Bone marrow (tissue), 2 donors: ENCODE measurements around the gene VPS11.
"Not testable (repeated sequence)": the region's sequence is repeated elsewhere in the genome, so short reads cannot be mapped to it uniquely, and the experiment has no call there.

Source experiments
- DNase-seq, 2 donors: peaks; one replicate each; lab custom pipeline; 2025; lab: John Stamatoyannopoulos, UW

Gene VPS11

DNA sequence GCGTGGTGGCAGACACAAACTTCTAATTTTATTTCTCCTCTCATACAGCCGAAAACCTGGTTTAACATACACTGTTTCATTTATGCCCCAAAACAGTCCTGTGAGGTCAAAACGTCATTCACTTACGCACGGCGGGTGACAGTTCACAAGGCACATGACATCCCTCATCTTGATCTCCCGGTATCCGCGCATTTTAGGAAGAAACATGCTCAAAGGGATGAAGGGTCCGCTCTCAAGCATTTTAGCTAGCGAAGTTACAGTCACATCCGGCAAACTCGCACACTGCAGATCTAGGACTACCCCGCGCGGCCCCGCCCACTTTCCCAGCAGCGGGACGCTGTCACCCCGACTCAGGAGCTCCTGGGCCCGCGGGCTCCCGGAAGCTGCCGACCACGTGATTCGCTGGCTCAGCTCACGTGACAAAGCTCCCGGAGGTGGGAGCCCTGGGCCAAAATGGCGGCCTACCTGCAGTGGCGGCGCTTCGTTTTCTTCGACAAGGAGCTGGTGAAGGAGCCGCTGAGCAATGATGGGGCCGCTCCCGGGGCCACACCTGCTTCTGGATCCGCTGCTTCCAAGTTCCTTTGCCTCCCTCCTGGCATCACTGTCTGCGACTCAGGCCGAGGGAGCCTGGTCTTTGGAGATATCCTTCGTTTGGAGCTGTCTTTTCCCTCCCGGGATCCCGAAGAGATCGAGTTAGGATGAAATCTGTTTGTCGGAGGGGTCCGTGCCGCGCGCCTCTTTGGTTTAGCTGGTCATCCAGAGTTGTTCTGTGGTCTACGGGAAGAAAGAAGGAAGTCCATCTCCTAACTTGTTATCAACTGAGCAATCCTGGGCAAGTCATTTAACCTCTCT lies at the start of gene VPS11:
Gene VPS11 (plus strand): TSS at position 448 of the 852 bp plus-strand sequence. CDS start 6 bp downstream, at position 454.
- DNase-seq, result peak; percentile 87 to 98

DNA sequence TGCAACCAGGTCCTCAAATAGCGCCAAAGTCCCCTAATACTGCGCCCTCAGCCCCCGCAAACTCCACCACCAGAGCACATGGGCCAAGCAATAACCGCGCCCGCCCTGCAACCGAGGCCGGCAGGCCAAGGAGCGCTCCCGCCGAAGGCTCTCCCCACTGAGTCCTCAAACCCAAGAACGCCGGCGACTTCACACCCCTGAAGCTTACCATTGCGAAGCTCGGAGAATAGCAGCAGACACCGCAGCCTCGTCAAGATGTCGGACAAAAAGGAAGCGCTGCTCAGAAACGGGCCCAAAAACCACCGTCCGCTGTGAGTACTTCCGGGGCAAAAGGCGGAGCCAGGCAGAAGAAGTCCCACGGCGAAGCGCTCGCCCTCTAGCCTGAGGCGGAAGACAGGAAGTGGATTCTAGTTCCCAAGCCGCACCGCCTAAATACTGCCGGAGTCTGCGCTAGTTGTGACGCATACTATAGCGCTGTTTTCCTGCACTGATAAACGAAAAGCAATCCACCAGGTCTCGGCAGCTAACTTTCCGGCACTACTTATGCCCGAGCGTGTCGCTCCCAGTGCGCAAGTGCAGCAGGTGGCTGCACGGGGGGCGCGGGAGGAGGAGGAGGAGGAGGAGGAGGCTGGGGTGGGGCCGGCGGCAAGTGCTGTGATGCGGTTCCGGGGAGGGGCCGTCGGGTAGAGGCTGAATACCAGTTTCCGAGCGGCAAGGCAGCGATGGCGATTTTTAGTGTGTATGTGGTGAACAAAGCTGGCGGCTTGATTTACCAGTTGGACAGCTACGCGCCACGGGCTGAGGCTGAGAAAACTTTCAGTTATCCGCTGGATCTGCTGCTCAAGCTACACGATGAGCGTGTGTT lies 49.3 kb upstream of the VPS11 start, which contains the start of the genes RPS25 and TRAPPC4:
Gene RPS25 (minus strand): TSS at position 270 of the 865 bp plus-strand sequence. CDS start 59 bp downstream, at position 211.
Gene TRAPPC4 (plus strand): TSS at position 693 of the 865 bp plus-strand sequence. CDS start 30 bp downstream, at position 723.
- peak; percentile 92 to 97 for DNase-seq

- no peak for DNase-seq
Observed at GRCh38 chr11:119019996-119020395, 47.6 kb upstream of the VPS11 start.

GRCh38 chr11:119021631-119022030 lies 46.0 kb upstream of the VPS11 start:
- no peak for DNase-seq

DNA sequence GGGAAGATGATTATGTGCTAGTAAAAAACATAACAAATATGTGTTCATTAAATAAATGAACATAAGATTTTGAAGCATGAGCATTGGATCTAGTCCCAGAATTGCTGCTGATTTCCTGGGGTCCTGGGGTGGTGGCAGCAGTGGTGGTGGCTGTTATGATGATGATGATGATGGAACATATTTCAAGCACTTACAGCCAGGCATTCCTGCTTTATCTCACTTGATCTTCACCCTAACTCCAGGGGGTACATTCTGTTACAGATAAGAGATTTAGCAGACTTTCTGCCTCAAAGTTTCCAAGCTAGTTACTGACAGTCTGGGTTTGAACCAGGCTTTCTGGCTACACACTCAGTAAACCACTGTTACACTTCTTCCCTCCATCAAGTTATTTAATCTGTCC lies 43.9 kb upstream of the VPS11 start:
- no peak for DNase-seq

DNA sequence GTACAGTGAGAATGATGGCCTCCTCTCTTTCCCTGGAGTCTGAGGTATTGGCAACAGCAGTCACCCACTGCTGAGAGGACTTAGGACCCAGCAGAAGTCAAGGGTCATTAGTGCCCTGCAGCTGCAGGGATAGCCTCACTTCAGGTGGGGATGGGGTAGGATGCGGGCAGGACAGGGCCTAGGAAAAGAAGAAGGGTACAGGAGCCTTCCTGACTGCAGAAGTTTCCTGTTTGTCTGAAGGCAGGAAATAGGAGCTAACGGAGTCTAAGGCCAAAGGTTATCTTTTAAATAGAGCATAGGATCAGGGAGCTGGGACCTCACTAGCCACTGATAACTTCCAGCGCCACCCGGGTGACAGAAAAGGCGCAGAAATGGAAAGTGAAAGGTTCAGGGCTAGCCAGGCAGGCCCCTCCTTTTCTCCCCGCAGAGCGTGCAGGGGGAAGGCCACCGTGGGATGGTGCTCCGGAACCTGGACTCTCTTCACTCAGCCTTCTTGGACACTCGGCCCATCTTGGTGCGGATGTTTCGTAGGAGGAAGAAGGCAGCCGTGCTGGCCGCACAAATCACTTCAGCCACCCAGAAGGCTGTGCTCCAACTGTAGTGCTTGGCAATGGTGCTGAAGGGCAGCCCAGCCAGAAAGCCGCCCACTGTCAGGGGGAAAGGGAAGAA lies 43.1 kb upstream of the VPS11 start:
- DNase-seq, result no peak

DNA sequence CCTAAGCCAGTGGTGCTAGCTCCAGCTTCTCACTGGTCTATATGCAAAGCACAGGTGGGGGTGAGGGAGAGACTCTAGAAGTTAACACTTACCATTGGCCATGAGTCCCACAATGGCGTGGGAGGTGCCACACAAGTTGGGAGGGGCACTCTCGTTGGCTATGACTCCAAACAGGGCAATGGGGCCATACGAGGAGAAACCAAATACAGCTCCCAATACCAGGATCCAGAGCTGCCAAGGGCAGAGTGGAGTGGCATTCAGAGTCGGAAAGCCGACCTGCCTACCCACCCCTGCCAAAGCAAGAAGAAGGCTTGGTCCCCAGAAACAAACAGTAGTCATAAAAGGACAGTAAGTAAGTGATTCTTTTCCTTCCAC lies 42.5 kb upstream of the VPS11 start:
- no peak for DNase-seq

GRCh38 chr11:119025541-119025940 lies 42.1 kb upstream of the VPS11 start:
- no peak for DNase-seq

- DNase-seq, result no peak
Observed at GRCh38 chr11:119025978-119026766, 41.4 kb upstream of the VPS11 start.

DNA sequence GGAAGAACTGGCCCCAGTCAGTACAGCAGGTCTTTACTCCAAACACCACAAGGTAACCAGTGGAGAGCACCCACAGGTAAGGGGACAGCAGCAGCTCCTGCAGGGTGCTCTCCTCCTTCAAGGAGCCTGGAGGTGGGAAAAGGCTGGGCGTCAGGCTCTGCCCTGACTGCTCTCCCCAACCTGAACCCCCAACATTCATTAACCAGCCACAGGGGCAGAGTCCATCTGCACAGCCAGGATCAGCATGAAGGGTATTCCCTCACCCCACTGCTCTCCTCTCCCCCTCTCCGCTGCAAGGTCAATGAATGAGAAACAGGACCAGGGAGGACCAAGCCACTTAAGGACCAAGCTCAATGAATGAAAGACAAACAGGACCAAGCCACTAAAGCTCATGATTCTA lies 40.6 kb upstream of the VPS11 start:
- no peak for DNase-seq

DNA sequence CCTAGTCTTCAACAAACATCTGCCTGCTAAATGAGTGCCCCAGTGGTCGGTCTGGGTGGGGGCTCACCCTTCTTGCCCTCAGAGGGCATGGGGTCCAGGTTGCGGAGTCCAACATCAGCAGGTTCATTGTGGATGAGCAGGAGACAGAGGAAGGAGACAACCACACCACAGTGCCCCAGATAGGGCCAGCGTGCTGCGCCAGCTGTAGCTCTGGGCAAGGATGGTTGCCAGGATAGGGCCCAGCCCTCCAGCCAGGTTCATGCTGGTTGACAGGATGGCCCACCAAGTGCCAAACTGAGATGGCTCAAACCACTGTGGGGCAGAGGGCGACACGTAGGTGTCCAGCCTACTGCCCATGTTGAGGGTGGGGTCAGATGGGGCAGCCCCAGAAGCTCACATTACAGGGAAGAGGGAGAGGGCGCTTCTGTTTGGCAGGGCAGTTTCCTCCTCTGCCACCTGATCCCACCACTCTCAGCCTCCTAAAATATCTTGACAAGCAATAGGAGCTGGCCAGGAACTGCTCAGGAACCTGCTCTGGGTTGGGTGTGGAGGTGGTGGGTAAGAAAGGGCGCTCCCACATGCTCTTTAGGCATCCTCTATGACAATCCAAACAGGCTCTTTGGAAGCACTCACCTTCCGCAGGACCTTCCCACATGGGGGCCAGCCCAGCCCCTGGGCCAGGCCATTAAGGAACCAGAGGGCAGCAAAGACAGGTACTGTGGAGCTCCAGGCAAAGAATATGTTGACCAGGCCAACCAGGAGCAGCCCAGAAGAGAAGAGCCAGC lies 39.9 kb upstream of the VPS11 start:
- DNase-seq, result no peak

- DNase-seq, result no peak
Observed at GRCh38 chr11:119028346-119029068, 39.1 kb upstream of the VPS11 start.

DNA sequence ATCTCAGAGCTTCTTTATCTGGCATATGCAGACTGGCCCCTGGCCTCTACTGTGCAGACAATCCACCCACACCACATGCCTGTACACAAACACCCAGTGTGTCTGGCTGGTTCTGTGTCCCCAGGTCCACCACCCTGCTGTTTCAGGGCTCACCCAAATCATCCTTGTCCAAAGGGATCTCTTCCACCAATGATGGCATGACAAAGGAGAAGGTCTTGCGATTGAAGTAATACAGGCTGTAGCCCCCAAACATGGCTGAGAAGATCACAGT lies 38.6 kb upstream of the VPS11 start:
- DNase-seq, result no peak

DNA sequence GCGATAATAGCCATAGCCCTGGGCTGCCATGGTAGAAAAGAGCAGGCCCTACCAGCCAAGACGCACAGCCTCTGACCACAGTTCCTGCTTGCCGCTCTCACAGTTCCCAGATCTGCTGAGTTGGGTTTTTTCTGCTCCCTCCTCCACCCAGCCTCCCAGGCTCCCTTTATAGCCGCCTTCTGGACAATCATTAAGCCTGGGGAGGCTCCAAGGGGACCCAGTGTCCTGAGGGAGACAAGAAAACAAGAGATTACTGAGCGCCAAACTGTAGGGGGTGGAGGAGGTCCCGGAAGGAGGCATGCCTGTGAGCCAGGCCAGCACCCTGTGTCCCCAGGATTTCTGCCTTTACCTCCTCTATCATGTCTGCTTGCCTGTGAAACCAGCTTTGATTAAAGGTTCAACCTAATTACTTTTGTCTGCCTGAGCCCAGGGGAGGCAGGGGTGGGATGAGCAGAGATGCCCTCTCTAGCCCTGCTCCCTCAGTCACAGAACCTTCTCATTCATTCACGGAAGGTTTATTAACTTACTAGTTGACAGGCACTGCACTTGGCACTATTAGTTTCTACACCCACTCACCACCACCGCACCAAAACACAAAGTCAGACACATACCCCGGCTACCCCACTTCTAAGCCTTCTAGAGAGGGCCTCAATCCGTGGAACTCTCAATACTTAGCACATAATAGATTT lies 38.1 kb upstream of the VPS11 start:
- DNase-seq, result no peak

GRCh38 chr11:119030029-119030328 lies 37.6 kb upstream of the VPS11 start:
- DNase-seq, result no peak

DNA sequence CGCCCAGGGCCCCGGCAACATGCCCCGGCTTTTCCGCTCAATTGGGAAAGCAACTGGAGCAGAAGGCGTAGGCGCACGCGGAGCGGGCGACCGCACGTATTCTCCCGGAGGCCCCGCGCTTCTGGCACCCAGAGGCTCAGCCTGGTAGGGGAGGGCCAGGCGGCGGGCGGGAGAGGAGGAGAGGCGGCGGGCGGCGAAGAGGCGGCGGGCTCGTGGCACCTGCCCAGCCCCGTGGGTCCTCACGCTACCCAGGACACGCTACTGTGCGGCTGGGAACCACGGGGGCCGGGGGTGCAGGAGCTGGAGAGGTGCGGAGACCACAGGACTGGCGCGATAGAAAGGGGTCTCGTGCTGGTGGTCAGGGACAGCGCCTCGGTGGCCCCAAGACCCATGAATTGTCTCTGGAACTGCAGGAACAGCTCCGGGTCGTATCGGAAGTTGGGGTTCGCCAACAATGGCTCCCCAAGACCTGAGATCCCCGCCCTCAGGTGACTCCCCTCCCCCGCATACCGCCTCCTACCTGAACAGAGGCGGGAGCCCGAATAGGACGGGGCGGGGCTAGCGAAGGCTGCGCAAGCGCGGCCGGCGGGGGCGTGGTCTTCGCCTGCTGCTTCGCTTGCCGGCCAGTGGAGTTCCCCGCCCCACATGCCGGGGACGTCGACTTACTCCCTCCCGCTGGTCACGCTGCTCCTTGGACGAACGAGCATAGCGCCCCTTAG lies 37.1 kb upstream of the VPS11 start, which contains the start of gene SLC37A4:
Gene SLC37A4 (minus strand): TSS at position 549 of the 719 bp plus-strand sequence.
- DNase-seq, result peak; percentile 80 to 95

DNA sequence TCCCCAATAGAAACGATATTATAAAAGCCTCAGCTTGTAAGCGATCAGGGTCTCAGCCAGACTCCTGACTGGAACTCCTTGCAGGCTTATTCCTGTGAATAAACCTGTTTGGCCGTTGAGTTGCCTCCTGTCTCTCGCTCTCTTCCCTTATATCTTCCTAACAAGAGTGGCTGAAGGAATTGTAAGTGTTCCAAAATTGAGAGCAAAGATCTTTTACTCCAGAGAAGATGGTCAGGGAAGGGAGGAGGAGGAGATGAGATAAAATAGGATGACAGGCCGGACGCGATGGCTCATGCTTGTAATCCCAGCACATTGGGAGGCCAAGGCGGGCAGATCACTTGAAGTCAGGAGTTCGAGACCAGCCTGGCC lies 35.7 kb upstream of the VPS11 start:
- DNase-seq, result no peak

GRCh38 chr11:119033421-119033820 lies 34.2 kb upstream of the VPS11 start:
- not testable (repeated sequence) for DNase-seq

GRCh38 chr11:119034813-119035212 lies 32.8 kb upstream of the VPS11 start:
- no peak for DNase-seq
